CD4-positive, alpha-beta T cell treated with Interleukin-6 for 4 hours (primary cell): Measurements from ENCODE around the gene KMT5C.

Experiments used
- DNase-seq: peaks from one replicate; pipeline ENCODE4 v3.0.0-alpha.2; 2020; ENCODE audit warnings: mixed read lengths

The KMT5C gene

GRCh38 chr19:55389386-55390317, 50.0 kb downstream of the KMT5C start:
- DNase-seq = no peak

- DNase-seq = no peak
Observed at GRCh38 chr19:55390461-55390880, 50.8 kb downstream of the KMT5C start.

- no peak for DNase-seq
Observed at GRCh38 chr19:55391191-55391670, 51.6 kb downstream of the KMT5C start.

- no peak for DNase-seq
Observed at GRCh38 chr19:55391702-55392615, 52.3 kb downstream of the KMT5C start.

- DNase-seq = no peak
Observed at GRCh38 chr19:55392820-55393761, 53.4 kb downstream of the KMT5C start.
